Fibroblast of lung (primary cell): ENCODE data around the gene CLMP.

Experiments
- EZH2 ChIP-seq: IDR thresholded peaks from 2 replicates; pipeline ENCODE4 v1.5.1; 2012; ENCODE audit warnings: low read length, control low read depth, mild to moderate bottlenecking; ENCODE audit errors: missing control alignments
- TF ChIP-seq, protein P1 (sequence below), 2 donors: IDR thresholded peaks in 1 of 2; conservative IDR thresholded peaks in 1 of 2; 1 replicate in 1 of 2; 2 replicates in 1 of 2; pipeline ENCODE4 v1.5.1; 2011 to 2012; ENCODE audit warnings: low read length in 2 of 2, control low read depth in 1 of 2, inconsistent platforms in 1 of 2, low read depth in 1 of 2, mild to moderate bottlenecking in 1 of 2

DNA sequence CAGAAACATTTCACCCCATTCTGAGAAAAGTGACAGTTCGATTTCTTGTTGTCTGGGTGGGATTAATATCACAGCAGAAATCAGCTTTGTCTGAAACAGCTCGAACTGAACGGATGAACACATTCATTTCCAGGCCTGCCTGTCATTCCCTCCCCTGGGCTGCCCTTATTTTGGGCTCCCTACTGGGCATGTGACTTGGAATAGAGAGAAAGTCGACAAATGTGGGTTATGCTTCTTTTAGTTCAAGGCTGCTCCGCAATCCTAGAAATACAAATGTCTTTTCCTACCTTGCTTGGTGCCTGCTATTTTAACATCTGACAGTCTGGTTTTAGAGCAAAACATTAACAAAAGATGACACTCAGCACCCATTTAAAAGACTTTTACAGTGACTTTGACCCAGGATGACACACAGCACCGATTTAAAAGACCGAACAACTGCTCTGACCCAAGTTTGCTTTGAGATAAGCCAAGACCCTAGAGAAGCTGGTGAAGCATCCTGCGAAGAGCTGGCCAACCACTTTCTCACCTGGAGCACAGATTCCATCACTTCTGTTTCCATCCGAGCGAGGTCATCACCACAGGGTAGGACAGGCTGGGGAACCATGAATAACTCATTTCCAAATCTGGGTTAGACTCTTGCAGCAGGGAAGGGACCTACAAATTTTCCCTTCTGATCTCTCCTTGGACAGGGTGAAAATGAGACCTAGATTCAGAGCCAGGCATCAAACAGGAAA lies 13.1 kb downstream of the CLMP start:
- TF ChIP-seq EZH2 = no peak
- TF ChIP-seq, protein P1, sequence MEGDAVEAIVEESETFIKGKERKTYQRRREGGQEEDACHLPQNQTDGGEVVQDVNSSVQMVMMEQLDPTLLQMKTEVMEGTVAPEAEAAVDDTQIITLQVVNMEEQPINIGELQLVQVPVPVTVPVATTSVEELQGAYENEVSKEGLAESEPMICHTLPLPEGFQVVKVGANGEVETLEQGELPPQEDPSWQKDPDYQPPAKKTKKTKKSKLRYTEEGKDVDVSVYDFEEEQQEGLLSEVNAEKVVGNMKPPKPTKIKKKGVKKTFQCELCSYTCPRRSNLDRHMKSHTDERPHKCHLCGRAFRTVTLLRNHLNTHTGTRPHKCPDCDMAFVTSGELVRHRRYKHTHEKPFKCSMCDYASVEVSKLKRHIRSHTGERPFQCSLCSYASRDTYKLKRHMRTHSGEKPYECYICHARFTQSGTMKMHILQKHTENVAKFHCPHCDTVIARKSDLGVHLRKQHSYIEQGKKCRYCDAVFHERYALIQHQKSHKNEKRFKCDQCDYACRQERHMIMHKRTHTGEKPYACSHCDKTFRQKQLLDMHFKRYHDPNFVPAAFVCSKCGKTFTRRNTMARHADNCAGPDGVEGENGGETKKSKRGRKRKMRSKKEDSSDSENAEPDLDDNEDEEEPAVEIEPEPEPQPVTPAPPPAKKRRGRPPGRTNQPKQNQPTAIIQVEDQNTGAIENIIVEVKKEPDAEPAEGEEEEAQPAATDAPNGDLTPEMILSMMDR (conservative IDR thresholded peaks at IDR 0.05 in 1 of 2, IDR thresholded peaks at IDR 0.05 in 1 of 2; ENCODE audit: low read depth in 1 of 2, low read length in 2 of 2) = no peak
